ENCODE data around the gene ERCC1. TPM values are rescaled to one million over a fixed set of nuclear protein-coding genes. Genes with fewer than 3 reads are reported as not detected.

ERCC1 gene
- total RNA-seq, 1 experiment from 2014 or later: 62.4 TPM

DNA sequence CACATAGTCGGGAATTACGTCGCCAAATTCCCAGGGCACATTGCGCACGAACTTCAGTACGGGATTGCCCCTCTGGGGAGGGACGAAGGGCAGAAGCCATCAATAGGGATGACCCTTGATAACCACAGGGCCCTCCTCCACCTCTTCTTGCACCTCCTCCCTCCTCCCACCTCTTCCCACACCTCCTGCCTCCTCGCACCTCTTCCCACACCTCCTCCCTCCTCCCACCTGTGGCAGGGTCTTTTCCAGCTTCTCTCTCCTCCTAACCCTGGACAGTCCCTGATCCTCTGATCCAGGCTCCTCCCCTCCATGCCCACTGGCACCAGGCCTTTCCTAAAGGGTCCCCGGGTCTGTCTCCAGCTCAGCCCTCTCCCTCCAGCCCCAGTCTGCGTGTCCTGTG is 3.4 kb downstream of the ERCC1 start:
- WGBS (ENCODE audit: extremely low coverage, insufficient read length, low lambda C conversion rate): no CpG with 5 or more reads among the region's 10 CpGs
- Histone ChIP-seq H3K4ac (ENCODE audit: low read depth, low read length) (no peak overlapping the region), H4K20me1 (ENCODE audit: control insufficient read depth, insufficient read depth, insufficient read length) (no peaks in the 10 kb centered on the region), H3K56ac (ENCODE audit: insufficient read length, low read depth, low read length) (no peak overlapping the region), H3K27ac (ENCODE audit: insufficient read length, low read depth, low read length) (no peak overlapping the region), H3K27me3 (ENCODE audit: insufficient read depth, low read length) (no peaks in the 10 kb centered on the region), H2BK5ac (ENCODE audit: insufficient read length, low read length) (no peak overlapping the region), H3K14ac (ENCODE audit: insufficient read depth, low read length) (no peak overlapping the region), H4K8ac (replicated peaks; ENCODE audit: insufficient read length, low read depth, low read length) (no peak overlapping the region), H3K4me2 (ENCODE audit: insufficient read depth, insufficient read length, low read length) (no peak overlapping the region), H3K79me2 (ENCODE audit: insufficient read depth, low read length) (no peaks in the 10 kb centered on the region), H4K91ac (ENCODE audit: insufficient read length, low read depth, low read length) (no peak overlapping the region), H2BK12ac (ENCODE audit: insufficient read length, low read depth, low read length) (no peak overlapping the region), H2AFZ (ENCODE audit: low read length) (no peak overlapping the region), H3K4me1 (ENCODE audit: insufficient read depth, low read length) (peaks cover 2% of the 10 kb centered on the region; the same call in 1 of the 2 replicates), H2BK20ac (ENCODE audit: low read depth, low read length, poor library complexity, severe bottlenecking) (no peak overlapping the region), H3K18ac (ENCODE audit: insufficient read length, low read depth, low read length) (no peak overlapping the region), H3T11ph (ENCODE audit: low read length) (no peak overlapping the region), H3K79me1 (ENCODE audit: insufficient read depth, low read depth, low read length, poor library complexity, severe bottlenecking) (no peaks in the 10 kb centered on the region), H3K23me2 (ENCODE audit: insufficient read length, low read depth, low read length, poor library complexity, severe bottlenecking) (peaks cover 10% of the 10 kb centered on the region), H3K9me3 (ENCODE audit: control insufficient read depth, low read depth, low read length) (no peaks in the 10 kb centered on the region), H2BK15ac (ENCODE audit: low read depth, low read length) (no peak overlapping the region), H2AK5ac (ENCODE audit: insufficient read length, low read length) (no peak overlapping the region), H2BK120ac (ENCODE audit: low read depth, low read length, poor library complexity, severe bottlenecking) (no peak overlapping the region), H3K9ac (ENCODE audit: extremely low read depth, insufficient read length, low read length) (no peak overlapping the region), H3K23ac (ENCODE audit: insufficient read length, low read depth, low read length) (no peak overlapping the region), H4K5ac (ENCODE audit: insufficient read length, low read depth, low read length) (no peak overlapping the region)
- H3K4me3 Mint-ChIP-seq: no peak overlapping the region; a peak in 1 of 5 replicates
- H3K4me1 Mint-ChIP-seq: peaks cover 23 to 26% of the 10 kb centered on the region in 2 experiments
- H3K27me3 Mint-ChIP-seq (ENCODE audit: low read depth): no peaks in the 10 kb centered on the region
- H3K9me3 Mint-ChIP-seq: no peaks in the 10 kb centered on the region; a peak in 1 of 5 replicates
- no peak overlapping the region for H3K27ac Mint-ChIP-seq
- TF ChIP-seq, protein P1, sequence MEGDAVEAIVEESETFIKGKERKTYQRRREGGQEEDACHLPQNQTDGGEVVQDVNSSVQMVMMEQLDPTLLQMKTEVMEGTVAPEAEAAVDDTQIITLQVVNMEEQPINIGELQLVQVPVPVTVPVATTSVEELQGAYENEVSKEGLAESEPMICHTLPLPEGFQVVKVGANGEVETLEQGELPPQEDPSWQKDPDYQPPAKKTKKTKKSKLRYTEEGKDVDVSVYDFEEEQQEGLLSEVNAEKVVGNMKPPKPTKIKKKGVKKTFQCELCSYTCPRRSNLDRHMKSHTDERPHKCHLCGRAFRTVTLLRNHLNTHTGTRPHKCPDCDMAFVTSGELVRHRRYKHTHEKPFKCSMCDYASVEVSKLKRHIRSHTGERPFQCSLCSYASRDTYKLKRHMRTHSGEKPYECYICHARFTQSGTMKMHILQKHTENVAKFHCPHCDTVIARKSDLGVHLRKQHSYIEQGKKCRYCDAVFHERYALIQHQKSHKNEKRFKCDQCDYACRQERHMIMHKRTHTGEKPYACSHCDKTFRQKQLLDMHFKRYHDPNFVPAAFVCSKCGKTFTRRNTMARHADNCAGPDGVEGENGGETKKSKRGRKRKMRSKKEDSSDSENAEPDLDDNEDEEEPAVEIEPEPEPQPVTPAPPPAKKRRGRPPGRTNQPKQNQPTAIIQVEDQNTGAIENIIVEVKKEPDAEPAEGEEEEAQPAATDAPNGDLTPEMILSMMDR (conservative IDR thresholded peaks at IDR 0.05): no peak
- peaks cover 18 to 46% (median 45%) of the 10 kb centered on the region in 3 experiments for H3K36me3 Mint-ChIP-seq (ENCODE audit: insufficient read depth in 1 of 3, low read depth in 3 of 3)
- no peak for DNase-seq

Data from H9 (cell line).